Retinal pigment epithelial cell (primary cell): ENCODE results near the gene UBL7.

ENCODE experiments used
- DNase-seq: peaks from one replicate; pipeline ENCODE4 v3.0.0-alpha.2; 2010; ENCODE audit warnings: low read depth
- H3K4me3 ChIP-seq: 2 replicates; pipeline ENCODE4 v1.5.1; 2011; ENCODE audit warnings: mild to moderate bottlenecking, low read length, control low read depth, moderate library complexity
- TF ChIP-seq, protein P1 (sequence below): conservative IDR thresholded peaks from 2 replicates; pipeline ENCODE4 v1.5.1; 2011; ENCODE audit warnings: low read depth, low read length, control low read depth, inconsistent platforms

Gene UBL7

DNA sequence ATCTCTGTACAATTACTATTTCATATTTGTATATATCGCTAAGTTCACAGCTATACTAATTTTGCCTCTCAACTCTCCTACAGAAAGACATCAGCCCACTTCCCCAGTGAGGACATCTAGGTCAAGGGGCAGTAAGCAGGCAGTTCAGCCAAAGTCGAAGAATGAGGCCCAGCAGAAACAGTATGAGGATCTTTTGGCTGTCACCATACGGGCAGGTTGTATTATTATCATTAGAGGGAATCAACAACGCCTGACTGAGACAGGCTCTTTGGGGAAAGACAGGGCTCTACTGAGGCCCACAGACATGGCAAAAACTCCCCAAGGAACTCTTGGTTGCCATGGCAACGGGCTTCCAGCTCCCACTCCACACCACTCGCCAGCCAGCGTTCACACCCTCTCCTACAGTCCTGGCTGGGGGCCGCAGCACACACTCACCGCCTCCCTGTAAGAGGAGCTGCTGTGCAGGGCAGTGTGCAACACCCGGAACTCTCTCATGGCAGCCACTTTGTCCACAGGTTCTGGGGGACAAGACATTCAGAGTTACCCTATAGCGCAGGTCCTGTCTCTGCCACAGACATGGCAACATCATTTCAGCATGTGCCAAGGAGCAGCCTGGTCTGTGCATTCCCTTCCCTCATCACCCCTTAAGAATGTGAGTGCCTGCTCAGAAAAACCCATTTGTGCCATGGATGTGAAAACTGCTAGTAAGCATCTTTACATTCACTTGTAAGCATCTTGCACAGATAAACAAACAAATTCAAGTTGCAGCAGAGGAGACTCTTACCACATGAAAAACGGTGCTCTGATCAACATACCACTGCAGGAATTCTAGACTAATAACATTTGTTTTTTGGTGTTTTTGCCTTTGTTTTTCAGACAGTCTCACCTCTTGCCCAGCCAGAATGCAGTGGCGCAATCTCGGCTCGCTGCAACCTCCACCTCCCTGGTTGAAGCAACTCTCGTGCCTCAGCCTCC, 8.8 kb downstream of the UBL7 start:
- no peak overlapping the region for H3K4me3 ChIP-seq
- TF ChIP-seq, protein P1, sequence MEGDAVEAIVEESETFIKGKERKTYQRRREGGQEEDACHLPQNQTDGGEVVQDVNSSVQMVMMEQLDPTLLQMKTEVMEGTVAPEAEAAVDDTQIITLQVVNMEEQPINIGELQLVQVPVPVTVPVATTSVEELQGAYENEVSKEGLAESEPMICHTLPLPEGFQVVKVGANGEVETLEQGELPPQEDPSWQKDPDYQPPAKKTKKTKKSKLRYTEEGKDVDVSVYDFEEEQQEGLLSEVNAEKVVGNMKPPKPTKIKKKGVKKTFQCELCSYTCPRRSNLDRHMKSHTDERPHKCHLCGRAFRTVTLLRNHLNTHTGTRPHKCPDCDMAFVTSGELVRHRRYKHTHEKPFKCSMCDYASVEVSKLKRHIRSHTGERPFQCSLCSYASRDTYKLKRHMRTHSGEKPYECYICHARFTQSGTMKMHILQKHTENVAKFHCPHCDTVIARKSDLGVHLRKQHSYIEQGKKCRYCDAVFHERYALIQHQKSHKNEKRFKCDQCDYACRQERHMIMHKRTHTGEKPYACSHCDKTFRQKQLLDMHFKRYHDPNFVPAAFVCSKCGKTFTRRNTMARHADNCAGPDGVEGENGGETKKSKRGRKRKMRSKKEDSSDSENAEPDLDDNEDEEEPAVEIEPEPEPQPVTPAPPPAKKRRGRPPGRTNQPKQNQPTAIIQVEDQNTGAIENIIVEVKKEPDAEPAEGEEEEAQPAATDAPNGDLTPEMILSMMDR = no peak
- DNase-seq = no peak

DNA sequence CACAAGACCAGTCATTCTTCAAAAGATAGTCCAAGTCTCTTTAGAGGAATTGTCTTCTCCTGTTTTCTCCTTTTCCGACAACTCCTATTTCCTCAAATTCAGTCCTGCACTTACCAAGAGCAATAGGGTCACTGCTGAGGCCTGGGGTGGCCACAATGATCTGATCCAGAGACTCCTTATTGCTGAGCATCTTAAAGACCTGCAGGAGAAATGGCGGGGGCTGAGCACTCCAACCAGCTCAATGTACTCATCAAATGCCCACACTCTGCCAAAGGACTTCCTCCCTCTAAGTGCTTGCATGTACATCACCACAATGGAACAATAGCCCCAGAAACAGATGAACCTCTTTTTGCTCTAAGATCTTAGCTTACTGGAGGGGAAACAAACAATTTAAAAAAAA, 9.6 kb downstream of the UBL7 start:
- no peak overlapping the region for H3K4me3 ChIP-seq
- no peak for DNase-seq
- TF ChIP-seq, protein P1 = no peak

DNA sequence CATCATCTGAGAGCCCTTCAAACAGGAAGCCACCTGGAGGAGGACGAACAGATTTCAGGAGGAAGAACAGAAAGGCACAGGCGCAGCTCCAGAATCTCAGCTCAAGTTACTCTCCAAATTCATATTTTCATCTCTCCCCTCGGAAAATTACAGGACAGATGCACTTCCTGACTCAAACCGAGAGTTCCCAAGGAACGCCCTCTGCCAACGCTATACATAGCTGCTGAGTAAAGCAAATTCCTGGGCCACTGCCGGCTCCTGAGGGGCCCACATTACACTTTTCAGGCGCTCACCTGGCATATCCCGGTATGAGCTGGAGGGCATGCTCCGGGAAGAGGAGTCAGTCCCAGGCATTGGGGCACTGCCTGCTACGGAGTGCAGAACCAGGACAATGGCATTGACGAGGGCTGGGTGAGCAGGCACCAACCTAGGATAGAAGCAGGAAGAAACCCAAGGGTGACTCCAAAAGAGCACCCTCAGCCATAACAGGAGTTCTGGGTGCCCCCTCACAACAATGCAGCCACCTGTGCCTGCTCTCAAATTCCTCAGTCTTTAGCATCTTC, 11.2 kb downstream of the UBL7 start:
- no peak for DNase-seq
- H3K4me3 ChIP-seq = no peak overlapping the region
- TF ChIP-seq, protein P1 = no peak

DNA sequence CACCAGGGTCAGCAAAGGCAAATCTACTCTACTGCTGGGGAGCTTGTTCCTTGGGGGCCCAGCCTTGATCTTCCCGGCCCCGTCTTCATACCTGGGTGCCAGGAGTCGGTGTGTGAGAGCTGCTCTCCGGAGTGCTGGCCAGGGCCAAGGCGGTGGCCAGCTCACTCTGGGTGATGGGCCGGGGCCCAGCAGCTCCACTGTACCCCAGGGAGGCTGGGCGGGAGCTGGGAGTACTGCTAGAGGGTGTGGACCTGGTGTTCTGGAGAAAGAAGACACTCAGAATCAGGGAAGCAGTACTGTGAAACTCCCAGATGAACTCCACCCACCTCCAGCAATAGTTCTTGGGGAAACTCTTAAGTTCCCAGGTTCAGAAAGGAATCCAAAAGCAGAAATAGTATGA, 11.9 kb downstream of the UBL7 start:
- TF ChIP-seq, protein P1 = no peak
- no peak for DNase-seq
- no peak overlapping the region for H3K4me3 ChIP-seq

DNA sequence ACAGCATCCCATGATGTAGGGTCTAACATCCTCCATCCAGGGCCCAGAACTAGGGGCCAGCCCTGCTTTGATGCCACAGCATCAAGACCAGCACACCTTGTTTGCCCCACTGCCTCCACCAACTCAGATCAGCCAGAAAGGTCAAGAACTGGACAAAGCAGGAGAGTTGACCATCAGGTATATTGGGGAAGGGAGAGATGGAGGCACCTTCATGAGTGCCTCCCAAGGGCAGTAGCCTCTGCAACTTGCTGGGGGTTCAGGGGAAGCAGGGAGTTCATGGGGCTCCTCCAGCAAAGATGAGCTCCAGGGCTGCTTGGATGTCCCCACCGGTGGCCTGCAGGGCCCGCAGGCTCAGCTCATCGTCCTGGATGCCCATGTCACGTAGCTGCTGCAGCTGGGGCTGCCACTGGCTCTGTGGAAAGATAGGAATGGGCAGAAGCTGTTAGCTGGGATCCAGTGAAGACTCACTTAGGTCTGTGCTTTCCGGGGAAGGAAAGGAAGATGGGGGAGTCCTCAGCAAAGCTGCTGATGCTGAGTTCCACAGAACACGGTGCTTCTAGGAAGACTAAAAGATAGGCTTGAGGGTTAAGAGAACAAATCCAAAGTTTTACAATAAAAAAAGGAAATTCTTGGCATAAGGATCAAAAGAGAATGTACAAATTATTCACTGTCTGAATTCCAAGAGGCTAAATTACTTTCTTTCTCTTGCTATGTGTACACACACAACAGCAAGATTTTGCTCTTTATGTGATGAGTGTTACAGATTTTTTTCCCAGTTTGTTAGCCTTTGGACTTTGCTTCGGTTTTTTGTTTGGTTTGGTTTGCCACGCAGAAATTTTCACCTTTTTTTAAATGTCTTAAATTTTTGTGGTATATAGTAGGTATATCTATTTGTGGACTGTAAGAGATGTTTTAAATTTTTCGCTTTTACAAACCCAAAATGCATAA, 14.9 kb downstream of the UBL7 start:
- H3K4me3 ChIP-seq = no peak overlapping the region
- DNase-seq = no peak
- TF ChIP-seq, protein P1 = no peak

DNA sequence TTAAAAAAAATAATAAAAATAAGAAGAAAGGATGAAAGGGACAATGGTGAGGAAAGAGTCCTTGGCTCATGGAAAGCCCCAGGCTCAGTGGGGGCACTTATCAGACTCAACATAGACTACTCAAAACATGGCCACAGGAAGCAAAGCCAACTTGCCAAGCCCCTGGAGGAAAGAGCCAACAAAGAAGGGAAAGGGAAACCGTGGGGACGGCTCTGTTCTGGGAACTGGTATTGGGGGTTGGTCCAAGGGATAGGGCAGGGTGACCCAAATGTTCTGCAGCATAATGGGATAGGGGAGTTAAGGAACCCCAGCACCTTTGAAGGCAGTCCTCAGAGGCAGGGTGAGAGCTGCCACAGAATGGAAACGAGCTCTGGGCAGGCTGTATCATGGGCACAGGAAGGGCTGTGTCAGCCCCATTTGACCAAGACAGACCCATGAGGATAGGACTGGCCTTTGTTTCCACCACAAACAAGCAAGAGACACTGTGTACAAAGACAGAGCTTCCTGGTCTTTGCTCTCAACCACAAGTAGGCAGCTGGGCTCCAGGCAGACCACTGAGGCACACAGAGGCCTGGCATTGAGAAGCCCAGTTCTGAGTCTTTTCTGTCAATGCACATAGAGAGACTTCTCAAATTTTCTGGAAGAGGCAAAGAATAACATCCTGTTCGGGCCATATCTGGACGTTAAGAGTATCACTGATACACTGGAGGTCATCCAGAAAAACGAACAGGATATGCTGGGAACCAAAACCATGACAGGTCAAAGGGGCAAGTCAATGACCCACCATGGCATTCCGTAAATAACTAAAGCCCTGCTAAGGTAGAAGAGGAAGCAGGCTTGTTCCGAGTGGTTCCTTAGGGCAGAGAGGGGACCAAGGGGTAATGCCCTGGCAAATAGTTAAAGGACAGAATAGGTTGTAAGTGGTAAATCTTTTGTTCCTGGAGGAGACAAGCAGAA, 16.6 kb downstream of the UBL7 start:
- no peak for DNase-seq
- TF ChIP-seq, protein P1 = no peak
- no peak overlapping the region for H3K4me3 ChIP-seq
